Activated gamma-delta T cell (primary cell): Measurements from ENCODE around the gene RAB1B.
"Not testable (repeated sequence)": the region's sequence is repeated elsewhere in the genome, so short reads cannot be mapped to it uniquely, and the experiment has no call there.

Experiments
- DNase-seq: peaks from one replicate; lab custom pipeline; 2025; lab: John Stamatoyannopoulos, UW

Gene RAB1B

GRCh38 chr11:66239998-66240780 is 28.2 kb upstream of the RAB1B start:
- no peak for DNase-seq

DNA sequence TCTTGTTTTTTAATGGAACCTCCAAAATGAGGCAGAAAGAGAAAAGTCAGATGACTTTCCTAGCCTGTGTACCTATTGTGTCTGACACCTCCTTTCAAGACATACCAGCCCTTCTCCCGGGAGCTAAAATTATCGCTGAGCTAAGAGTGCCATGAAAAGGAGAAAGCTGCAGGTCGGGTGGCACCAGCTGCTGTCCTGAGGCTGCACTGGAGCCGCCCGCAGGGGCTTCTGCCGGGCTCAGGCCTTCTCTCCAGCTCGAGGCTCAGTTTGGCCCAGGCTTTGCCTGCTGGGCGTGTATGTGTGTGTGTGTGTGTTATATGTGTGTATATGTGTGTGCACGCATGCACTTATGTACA is 27.7 kb upstream of the RAB1B start:
- DNase-seq, result no peak

DNA sequence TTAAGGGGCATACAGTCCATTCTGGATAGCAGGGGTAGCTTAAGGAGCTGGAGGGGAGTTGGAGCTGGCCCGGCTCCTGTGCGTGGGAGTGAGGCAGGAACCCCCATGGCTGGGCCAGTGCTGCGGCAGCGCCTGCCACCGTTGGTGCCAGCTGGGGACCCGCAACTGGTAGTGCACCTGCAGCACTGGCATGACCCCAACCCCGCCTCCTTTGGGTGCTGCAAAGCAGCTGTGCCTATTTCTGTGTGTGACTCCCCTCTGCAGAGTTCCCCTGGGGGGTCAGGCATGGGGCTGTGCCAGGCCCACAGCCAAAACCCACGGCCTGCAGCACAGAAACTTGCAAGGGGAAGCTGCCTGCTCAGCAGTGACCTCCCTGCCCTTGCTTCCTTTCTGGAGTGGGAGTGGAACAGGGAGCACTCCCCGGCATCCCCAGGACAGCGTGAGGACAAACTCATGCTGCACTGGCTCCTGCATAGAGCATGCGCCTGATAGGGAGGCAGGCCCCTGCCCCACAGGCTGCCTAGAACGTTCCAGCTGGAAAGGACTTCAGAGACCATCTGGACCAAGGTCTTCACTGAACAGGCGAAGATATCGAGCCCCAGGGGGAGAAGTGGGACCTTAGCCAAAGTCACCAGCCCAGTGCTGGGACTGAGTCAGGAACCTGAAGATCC is 26.2 kb upstream of the RAB1B start:
- DNase-seq, result no peak

DNA sequence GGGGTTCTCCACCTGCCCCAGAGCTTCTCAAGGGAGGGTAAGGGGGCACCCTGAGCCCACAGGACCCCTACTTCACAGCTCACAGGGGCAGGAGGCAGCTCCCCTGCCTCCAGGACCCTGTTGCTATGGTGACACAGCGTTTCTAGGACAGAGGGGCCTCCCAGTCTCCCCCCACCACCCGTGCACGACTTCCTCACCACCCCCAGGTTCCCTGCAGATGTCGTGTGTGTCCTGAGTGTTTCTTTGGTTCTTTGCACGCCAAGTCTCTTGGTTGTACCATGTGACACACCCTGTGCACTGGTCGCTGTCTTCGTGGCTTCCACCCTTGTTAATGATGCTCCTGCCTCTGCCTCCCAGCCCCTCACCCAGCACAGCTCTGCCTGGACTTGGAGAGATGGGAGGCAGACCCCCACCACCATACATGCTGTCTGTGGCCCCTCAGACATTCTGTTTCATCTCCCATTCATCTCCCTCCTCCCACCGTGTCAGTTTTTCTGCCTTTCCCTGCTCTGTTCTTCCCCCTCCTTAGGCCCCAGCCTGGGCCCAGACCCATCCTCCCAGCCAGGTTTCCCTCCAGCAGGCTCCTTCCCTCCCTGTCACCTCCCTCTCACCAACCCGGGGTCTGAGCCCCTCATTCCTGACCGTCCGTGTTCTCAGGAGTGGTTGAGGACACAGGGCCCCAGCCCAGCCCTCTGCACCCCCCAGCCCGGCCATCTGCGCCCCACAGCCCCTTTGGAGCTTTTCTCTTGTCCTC is 24.5 kb upstream of the RAB1B start:
- DNase-seq, result no peak

- no peak for DNase-seq
These were observed 21.1 kb upstream of the RAB1B start for GRCh38 chr11:66247295-66247694.

- no peak for DNase-seq
These were observed 20.6 kb upstream of the RAB1B start for GRCh38 chr11:66247801-66248200.

- no peak for DNase-seq
These were observed 19.5 kb upstream of the RAB1B start for GRCh38 chr11:66248903-66249302.

GRCh38 chr11:66251809-66252208 is 16.6 kb upstream of the RAB1B start:
- no peak for DNase-seq

GRCh38 chr11:66253081-66253480 is 15.4 kb upstream of the RAB1B start:
- DNase-seq, result not testable (repeated sequence)

GRCh38 chr11:66258473-66258893 is 10.0 kb upstream of the RAB1B start:
- no peak for DNase-seq

- DNase-seq, result no peak
These were observed 9.2 kb upstream of the RAB1B start for GRCh38 chr11:66259225-66259624.

DNA sequence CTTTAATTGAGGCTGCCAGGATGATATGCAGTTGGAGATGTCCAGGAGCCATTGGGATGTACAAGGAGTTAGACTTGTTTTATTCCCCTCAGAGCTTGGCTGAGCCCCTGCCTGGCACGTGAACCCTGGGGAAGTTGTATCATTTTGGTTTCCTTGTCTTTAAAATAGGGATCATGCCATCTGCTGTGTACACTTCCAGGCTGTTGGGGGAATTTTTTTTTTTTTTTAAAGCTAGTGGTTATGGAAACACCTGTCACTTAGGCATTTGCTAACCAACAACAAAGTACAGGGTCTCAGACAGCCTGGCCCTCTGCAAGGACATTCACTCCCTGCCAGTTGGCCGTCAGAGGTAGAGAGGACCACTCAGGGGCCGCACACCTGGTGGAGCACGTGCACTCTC is 8.5 kb upstream of the RAB1B start:
- DNase-seq, result no peak

GRCh38 chr11:66261578-66261977 is 6.9 kb upstream of the RAB1B start:
- DNase-seq, result no peak

DNA sequence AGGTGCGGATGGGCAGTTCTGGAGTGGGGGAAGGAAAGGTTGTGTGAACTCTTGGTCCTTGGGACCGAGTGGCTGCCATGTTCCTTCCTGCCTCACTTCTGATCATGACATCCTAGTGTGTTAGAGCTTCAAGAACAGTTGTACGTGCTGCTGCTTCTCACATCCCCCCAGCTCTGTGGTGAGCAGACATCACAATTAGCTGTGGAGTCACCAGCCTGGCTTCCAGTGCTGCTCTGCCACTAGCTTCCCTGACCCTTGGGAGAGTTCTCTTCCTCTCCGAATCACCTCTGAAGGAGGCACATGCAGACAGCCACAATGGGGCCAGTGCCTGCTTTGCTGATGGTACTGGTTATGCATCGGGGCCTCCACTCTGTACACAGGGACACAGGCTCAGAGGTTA is 6.2 kb upstream of the RAB1B start:
- DNase-seq, result no peak

GRCh38 chr11:66262696-66263095 is 5.7 kb upstream of the RAB1B start:
- no peak for DNase-seq

- DNase-seq, result no peak
These were observed 5.2 kb upstream of the RAB1B start for GRCh38 chr11:66263231-66263630.

DNA sequence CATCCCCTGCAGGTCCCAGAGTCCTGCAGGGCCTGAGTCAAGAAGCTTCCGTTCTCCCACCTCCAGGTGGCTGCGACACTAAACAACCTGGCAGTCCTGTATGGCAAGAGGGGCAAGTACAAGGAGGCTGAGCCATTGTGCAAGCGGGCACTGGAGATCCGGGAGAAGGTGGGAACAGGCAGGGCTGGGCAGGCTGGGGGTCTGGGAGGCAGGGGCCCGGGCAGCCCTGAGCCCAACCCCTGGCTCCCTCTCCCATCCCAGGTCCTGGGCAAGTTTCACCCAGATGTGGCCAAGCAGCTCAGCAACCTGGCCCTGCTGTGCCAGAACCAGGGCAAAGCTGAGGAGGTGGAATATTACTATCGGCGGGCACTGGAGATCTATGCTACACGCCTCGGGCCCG is 4.7 kb upstream of the RAB1B start:
- no peak for DNase-seq

DNA sequence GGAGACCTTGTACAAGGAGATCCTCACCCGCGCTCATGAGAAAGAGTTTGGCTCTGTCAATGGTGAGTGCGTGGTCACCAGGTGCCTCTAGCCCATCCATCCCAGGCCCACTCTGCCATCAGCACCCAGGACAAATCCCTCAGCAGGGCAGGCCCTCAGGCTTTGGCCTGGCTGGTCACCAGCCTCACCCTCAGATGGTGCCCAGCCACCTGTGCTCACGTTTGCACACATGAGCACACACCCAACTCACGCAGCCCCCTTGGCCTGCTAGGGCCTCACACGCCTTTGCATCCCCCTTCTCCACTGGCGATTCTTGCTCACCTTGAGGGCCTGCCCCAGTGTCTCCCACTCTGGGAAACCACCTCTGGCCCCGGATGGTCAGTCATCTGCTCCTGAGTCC is 4.1 kb upstream of the RAB1B start:
- no peak for DNase-seq

- no peak for DNase-seq
These were observed 3.5 kb upstream of the RAB1B start for GRCh38 chr11:66264914-66265313.

DNA sequence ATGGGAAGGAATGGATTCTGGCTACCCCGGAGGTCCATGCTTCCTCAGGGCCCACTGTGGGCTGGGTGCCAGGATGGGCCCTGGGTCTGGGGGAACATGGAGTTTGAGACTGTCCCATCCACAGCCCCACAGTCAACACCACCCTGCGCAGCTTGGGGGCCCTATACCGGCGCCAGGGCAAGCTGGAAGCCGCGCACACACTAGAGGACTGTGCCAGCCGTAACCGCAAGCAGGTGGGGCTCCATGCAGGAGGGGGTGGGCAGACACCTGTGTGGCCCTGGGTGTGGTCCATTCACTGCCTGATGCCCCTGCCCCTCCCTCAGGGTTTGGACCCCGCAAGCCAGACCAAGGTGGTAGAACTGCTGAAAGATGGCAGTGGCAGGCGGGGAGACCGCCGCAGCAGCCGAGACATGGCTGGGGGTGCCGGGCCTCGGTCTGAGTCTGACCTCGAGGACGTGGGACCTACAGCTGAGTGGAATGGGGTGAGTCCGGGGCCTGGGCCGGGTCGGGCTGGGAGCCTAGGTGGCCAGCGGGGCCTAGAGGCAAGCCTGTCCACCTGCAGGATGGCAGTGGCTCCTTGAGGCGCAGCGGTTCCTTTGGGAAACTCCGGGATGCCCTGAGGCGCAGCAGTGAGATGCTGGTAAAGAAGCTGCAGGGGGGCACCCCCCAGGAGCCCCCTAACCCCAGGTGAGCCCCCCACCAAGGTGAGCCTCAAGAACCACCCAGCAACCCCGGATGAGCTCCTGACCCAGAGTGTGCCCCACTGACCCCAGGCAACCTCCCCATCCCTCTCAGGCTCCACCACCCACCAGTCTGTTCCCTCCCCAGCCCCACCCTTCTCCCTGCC is 2.7 kb upstream of the RAB1B start:
- no peak for DNase-seq

DNA sequence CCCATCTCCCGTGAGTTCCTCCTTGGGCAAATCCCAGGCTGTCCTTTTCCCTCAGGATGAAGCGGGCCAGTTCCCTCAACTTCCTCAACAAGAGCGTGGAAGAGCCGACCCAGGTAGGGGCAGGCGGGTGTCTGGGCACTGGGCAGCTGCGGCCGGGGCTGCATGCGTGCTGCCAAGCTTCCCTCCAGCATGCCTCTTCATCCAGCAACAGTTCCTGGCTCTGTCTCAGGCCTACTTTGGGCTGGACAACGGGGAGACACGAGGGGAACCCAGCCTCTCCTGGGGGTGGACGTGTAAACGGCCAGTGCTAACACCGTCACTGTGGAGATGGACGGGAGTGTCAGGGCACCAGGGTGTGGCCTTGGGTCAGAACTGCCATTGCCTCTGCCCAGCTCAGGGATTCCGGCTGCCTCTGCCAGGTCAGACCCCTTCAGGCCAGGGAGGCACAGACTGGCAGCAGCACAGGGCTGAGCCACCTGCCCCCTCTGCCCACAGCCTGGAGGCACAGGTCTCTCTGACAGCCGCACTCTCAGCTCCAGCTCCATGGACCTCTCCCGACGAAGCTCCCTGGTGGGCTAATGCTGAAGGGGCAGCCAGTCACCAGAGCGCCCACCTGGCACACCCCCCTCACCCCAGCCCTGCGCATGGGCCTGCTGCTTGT is 1.9 kb upstream of the RAB1B start:
- no peak for DNase-seq

DNA sequence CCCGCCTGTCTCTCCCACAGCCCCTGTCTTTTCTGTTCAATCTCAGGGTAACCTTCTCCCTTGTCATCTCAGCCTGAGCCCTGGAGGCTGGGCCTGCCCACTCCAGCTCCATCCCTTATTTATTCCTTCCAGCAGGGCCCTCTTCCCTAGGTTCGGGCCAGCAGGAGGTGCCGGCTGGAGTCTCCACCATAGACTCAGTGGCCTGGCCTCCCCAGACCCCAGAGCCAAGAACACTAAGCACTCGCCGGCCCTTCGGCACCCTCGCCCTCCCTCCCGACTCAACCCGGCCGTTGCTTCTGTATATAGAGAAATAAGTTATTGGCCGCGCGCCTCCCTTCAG is 1.4 kb upstream of the RAB1B start:
- no peak for DNase-seq
